H1 (cell line): ENCODE measurements around the gene ENOPH1. TPM values are rescaled to one million over a fixed set of nuclear protein-coding genes. Genes with fewer than 3 reads are reported as not detected.

Source experiments
- CTCF ChIA-PET: fragments of 300-600 bp; sonication (Branson Sonifier 250); formaldehyde crosslinking; loops from one replicate; lab custom pipeline; 2021; ENCODE audit not compliant: partially characterized antibody; lab: Charles Lee
- POLR2A ChIA-PET: fragments of 300-600 bp; sonication (Branson Sonifier 250); formaldehyde crosslinking; loops from one replicate; lab custom pipeline; 2021; ENCODE audit warnings: inconsistent platforms; ENCODE audit not compliant: partially characterized antibody; lab: Charles Lee
- DNase-seq, 2 experiments: peaks; one replicate each; pipeline versions ENCODE4 v3.0.0 to v3.0.0-alpha.2; 2010 to 2022; ENCODE audit warnings: low spot score in 2 of 2, low read depth in 1 of 2, mixed read lengths in 1 of 2
- FAIRE-seq: peaks from 2 replicates; lab custom pipeline; 2011; peaks lifted over from hg19 to GRCh38; lab: Jason Lieb, UNC
- H2AFZ ChIP-seq: 2 replicates; pipeline ENCODE4 v1.8.1; 2012; ENCODE audit warnings: low read length, inconsistent platforms
- H2AK5ac ChIP-seq: 2 replicates; pipeline ENCODE4 v1.6.1; 2013; ENCODE audit warnings: low read depth, low read length
- H2BK120ac ChIP-seq: replicated peaks from 2 replicates; pipeline ENCODE3; 2013; ENCODE audit warnings: low read depth, low read length, inconsistent platforms
- H2BK12ac ChIP-seq: 2 replicates; pipeline ENCODE4 v1.6.1; 2013; ENCODE audit warnings: low read depth, low read length
- H2BK15ac ChIP-seq: 2 replicates; pipeline ENCODE4 v1.6.1; 2013; ENCODE audit warnings: low read length
- H2BK20ac ChIP-seq: 2 replicates; pipeline ENCODE4 v1.6.1; 2013; ENCODE audit warnings: low read length
- H2BK5ac ChIP-seq: 2 replicates; pipeline ENCODE4 v1.6.1; 2013; ENCODE audit warnings: low read depth, low read length
- H3K14ac ChIP-seq: 2 replicates; pipeline ENCODE4 v1.6.1; 2013; ENCODE audit warnings: inconsistent platforms; ENCODE audit not compliant: insufficient read length
- H3K18ac ChIP-seq: 2 replicates; pipeline ENCODE4 v1.6.1; 2013; ENCODE audit warnings: low read length; ENCODE audit errors: extremely low read depth
- H3K23ac ChIP-seq: 2 replicates; pipeline ENCODE4 v1.6.1; 2013; ENCODE audit warnings: inconsistent platforms; ENCODE audit not compliant: insufficient read length
- H3K23me2 ChIP-seq: 2 replicates; pipeline ENCODE4 v1.6.1; 2013; ENCODE audit warnings: low read depth, low read length
- H3K27ac ChIP-seq: 2 replicates; pipeline ENCODE4 v1.6.1; 2011; ENCODE audit warnings: low read depth, low read length, inconsistent platforms
- H3K27me3 ChIP-seq, 4 experiments: replicated peaks in 1 of 4; 1 replicate in 1 of 4; 2 replicates in 3 of 4; pipeline versions ENCODE4 v1.6.1 to v1.8.1; 2011 to 2013; ENCODE audit warnings: low read length in 3 of 4, mild to moderate bottlenecking in 3 of 4, inconsistent platforms in 2 of 4, mixed read lengths in 2 of 4, moderate library complexity in 1 of 4; ENCODE audit not compliant: control insufficient read depth in 3 of 4, insufficient read depth in 3 of 4; ENCODE audit errors: extremely low read depth in 1 of 4
- H3K36me3 ChIP-seq, 4 experiments: 2 replicates each; pipeline versions ENCODE4 v1.6.1 to v1.8.1; 2011 to 2013; ENCODE audit warnings: mild to moderate bottlenecking in 4 of 4, low read length in 3 of 4, moderate library complexity in 2 of 4, control low read depth in 1 of 4, inconsistent platforms in 1 of 4; ENCODE audit not compliant: insufficient read depth in 4 of 4, control insufficient read depth in 2 of 4
- H3K4ac ChIP-seq: replicated peaks from 2 replicates; pipeline ENCODE3; 2013; ENCODE audit warnings: low read length, low read depth, mixed read lengths, inconsistent platforms; ENCODE audit not compliant: insufficient read length
- H3K4me1 ChIP-seq, 4 experiments: replicated peaks in 1 of 4; 1 replicate in 1 of 4; 2 replicates in 3 of 4; pipeline versions ENCODE4 v1.6.1 to v1.8.1; 2011 to 2013; ENCODE audit warnings: low read length in 3 of 4, inconsistent platforms in 2 of 4, mixed read lengths in 1 of 4; ENCODE audit not compliant: insufficient read depth in 4 of 4, control insufficient read depth in 3 of 4
- H3K4me2 ChIP-seq, 2 experiments: 2 replicates each; pipeline versions ENCODE4 v1.6.1 to v1.8.1; 2011 to 2013; ENCODE audit warnings: low read depth in 2 of 2, low read length in 2 of 2, control low read depth in 1 of 2, inconsistent platforms in 1 of 2, mild to moderate bottlenecking in 1 of 2; ENCODE audit not compliant: insufficient read depth in 1 of 2
- H3K4me3 ChIP-seq, 4 experiments: fragments of 200-600, 300-600 bp in 1 of 4; sonication (generic), shearing (Covaris generic), sonication (Bioruptor Twin) in 1 of 4; 2 replicates each; pipeline versions ENCODE4 v1.5.1 to v1.8.1; 2011 to 2016; ENCODE audit warnings: low read length in 4 of 4, low read depth in 3 of 4, control low read depth in 2 of 4, inconsistent platforms in 2 of 4, mild to moderate bottlenecking in 2 of 4, mixed read lengths in 1 of 4, moderate library complexity in 1 of 4; ENCODE audit not compliant: insufficient read depth in 2 of 4; ENCODE audit errors: extremely low read depth in 1 of 4
- H3K56ac ChIP-seq: replicated peaks from 2 replicates; pipeline ENCODE3; 2013; ENCODE audit warnings: low read depth, mild to moderate bottlenecking, mixed read lengths, low read length, inconsistent platforms; ENCODE audit not compliant: insufficient read length
- H3K79me1 ChIP-seq: 2 replicates; pipeline ENCODE4 v1.6.1; 2013; ENCODE audit warnings: low read depth, low read length, control low read depth
- H3K79me2 ChIP-seq, 2 experiments: 2 replicates each; pipeline versions ENCODE4 v1.6.1 to v1.8.1; 2012 to 2013; ENCODE audit warnings: low read length in 2 of 2, mild to moderate bottlenecking in 2 of 2, inconsistent platforms in 1 of 2; ENCODE audit not compliant: insufficient read depth in 2 of 2, control insufficient read depth in 1 of 2
- H3K9ac ChIP-seq, 4 experiments: replicated peaks in 1 of 4; 1 replicate in 1 of 4; 2 replicates in 3 of 4; pipeline versions ENCODE4 v1.6.1 to v1.8.1; 2011 to 2013; ENCODE audit warnings: low read depth in 3 of 4, low read length in 3 of 4, control low read depth in 2 of 4, mild to moderate bottlenecking in 2 of 4, moderate library complexity in 2 of 4, inconsistent platforms in 1 of 4; ENCODE audit errors: extremely low read depth in 1 of 4
- H3K9me3 ChIP-seq, 2 experiments: 2 replicates each; pipeline versions ENCODE4 v1.6.1 to v1.8.1; 2012 to 2013; ENCODE audit warnings: mild to moderate bottlenecking in 2 of 2, moderate library complexity in 2 of 2, control low read depth in 1 of 2, inconsistent platforms in 1 of 2, low read depth in 1 of 2, low read length in 1 of 2, mixed read lengths in 1 of 2; ENCODE audit not compliant: insufficient read depth in 2 of 2
- H4K20me1 ChIP-seq, 2 experiments: replicated peaks in 1 of 2; 2 replicates each; pipeline versions ENCODE3 to v1.8.1; 2011 to 2013; ENCODE audit warnings: inconsistent platforms in 2 of 2, low read length in 2 of 2, mild to moderate bottlenecking in 1 of 2; ENCODE audit not compliant: insufficient read depth in 2 of 2, control insufficient read depth in 1 of 2
- H4K5ac ChIP-seq: 2 replicates; pipeline ENCODE4 v1.6.1; 2013; ENCODE audit warnings: low read length, low read depth, mixed read lengths, inconsistent platforms; ENCODE audit not compliant: insufficient read length
- H4K8ac ChIP-seq: 2 replicates; pipeline ENCODE4 v1.8.0; 2013; ENCODE audit warnings: mild to moderate bottlenecking, moderate library complexity, low read length, inconsistent platforms; ENCODE audit not compliant: insufficient read depth; ENCODE audit errors: extremely low read depth
- H4K91ac ChIP-seq: replicated peaks from 2 replicates; pipeline ENCODE3; 2013; ENCODE audit warnings: low read length, mixed read lengths, inconsistent platforms; ENCODE audit not compliant: insufficient read length
- BACH1 ChIP-seq: IDR thresholded peaks from 2 replicates; pipeline ENCODE4 v1.6.1; 2012; ENCODE audit warnings: low read length, improper control_type of control experiment
- CBX8 ChIP-seq: fragments of 300-800, 300-1000 bp; sonication (generic); IDR thresholded peaks from 2 replicates; pipeline ENCODE4 v1.7.1; 2016; ENCODE audit warnings: low read depth, low read length, borderline replicate concordance
- CEBPB ChIP-seq: IDR thresholded peaks from 2 replicates; pipeline ENCODE4 v1.6.1; 2012; ENCODE audit warnings: low read depth, low read length
- CHD2 ChIP-seq: IDR thresholded peaks from 2 replicates; pipeline ENCODE4 v1.6.1; 2012; ENCODE audit warnings: low read length, improper control_type of control experiment
- CREB1 ChIP-seq: IDR thresholded peaks from 2 replicates; pipeline ENCODE4 v1.6.1; 2012; ENCODE audit warnings: inconsistent platforms
- CTBP2 ChIP-seq: IDR thresholded peaks from 2 replicates; pipeline ENCODE4 v1.7.0; 2011; ENCODE audit warnings: borderline replicate concordance, mild to moderate bottlenecking, moderate library complexity, mixed read lengths, low read length; ENCODE audit not compliant: insufficient read depth, insufficient read length
- GTF2F1 ChIP-seq: IDR thresholded peaks from 2 replicates; pipeline ENCODE4 v1.6.1; 2012; ENCODE audit warnings: low read depth, low read length, improper control_type of control experiment, borderline replicate concordance
- RFX5 ChIP-seq: IDR thresholded peaks from 2 replicates; pipeline ENCODE4 v1.6.1; 2011; ENCODE audit warnings: low read depth, low read length, improper control_type of control experiment, borderline replicate concordance
- SP1 ChIP-seq: IDR thresholded peaks from 2 replicates; pipeline ENCODE4 v1.6.1; 2011; ENCODE audit warnings: low read depth, low read length
- SRF ChIP-seq: IDR thresholded peaks from 2 replicates; pipeline ENCODE4 v1.6.1; 2011; ENCODE audit warnings: mild to moderate bottlenecking, low read depth, low read length, moderate library complexity
- TAF1 ChIP-seq: IDR thresholded peaks from 2 replicates; pipeline ENCODE4 v1.6.1; 2011; ENCODE audit warnings: mild to moderate bottlenecking, low read depth, low read length
- WGBS, 2 experiments: shearing (Covaris generic) in 1 of 2; methylation state at CpG; one replicate each; pipeline versions ENCODE4 v1.1.6 to v1.1.7; 2013 to 2015; ENCODE audit warnings: low lambda C conversion rate in 2 of 2, mixed read lengths in 2 of 2, inconsistent platforms in 1 of 2, low coverage in 1 of 2, missing lambda C conversion rate in 1 of 2; ENCODE audit not compliant: insufficient replicate concordance in 2 of 2, insufficient coverage in 1 of 2, insufficient read length in 1 of 2; ENCODE audit errors: extremely low coverage in 1 of 2, missing lambda C conversion rate in 1 of 2; 5-methylcytosine and 5-hydroxymethylcytosine counted together
- polyA plus RNA-seq, 7 experiments: library from polyadenylated mRNA; depleted of rRNA in 3 of 7; stranded (reverse) in 5 of 7; unstranded in 2 of 7; fragments of >200 nt in 5 of 7; fragments of 200-250 nt in 2 of 7; gene quantifications; 1 replicate in 5 of 7; 2 replicates in 1 of 7; 4 replicates in 1 of 7; pipeline versions ENCODE4 v1.2.1 to v1.2.3, GENCODE V29; 2011 to 2013; ENCODE audit warnings: missing spikeins in 2 of 7, mixed read lengths in 2 of 7
- total RNA-seq: library from RNA; stranded (reverse); fragmentation: NEBNext Ultra II Directional; extraction: Animal tissue kit (Norgen Biotek cat#: 25700); gene quantifications from 2 replicates; pipeline ENCODE4 v1.2.1, GENCODE V29; 2021
- TF ChIP-seq, protein P1 (sequence below), 3 experiments: IDR thresholded peaks; 1 replicate in 2 of 3; 2 replicates in 1 of 3; pipeline versions ENCODE4 v1.5.1 to v1.6.1; 2011; ENCODE audit warnings: low read length in 3 of 3, mild to moderate bottlenecking in 3 of 3, inconsistent platforms in 2 of 3, low read depth in 1 of 3, moderate library complexity in 1 of 3; ENCODE audit not compliant: insufficient read depth in 1 of 3; ENCODE audit errors: control extremely low read depth in 1 of 3

The ENOPH1 gene
- total and polyA plus RNA-seq, 2 of the 8 experiments (the other 6 are each of a cell fraction or from before 2014, with no cell fraction given): 25.1 to 89.3 TPM

- Histone ChIP-seq H4K20me1 (peaks cover 28 to 38% of the 10 kb centered on the region in 2 experiments), H4K5ac (no peak overlapping the region)
Observed at GRCh38 chr4:82432596-82432995, 2.2 kb downstream of the ENOPH1 start.

More at GRCh38 chr4:82432596-82432995, 2.2 kb downstream of the ENOPH1 start:
- Histone ChIP-seq H2BK15ac (no peak overlapping the region), H3K14ac (no peak overlapping the region), H3K23me2 (peaks cover 3% of the 10 kb centered on the region), H3K79me2 (peaks cover 84 to 93% of the 10 kb centered on the region in 2 experiments), H3K4me2 (peak overlapping the region; percentile 40 to 80), H3K23ac (no peak overlapping the region), H3K27me3 (no peaks in the 10 kb centered on the region), H2BK5ac (no peak overlapping the region), H3K9ac (no peak overlapping the region), H3K4ac (no peak overlapping the region), H2AK5ac (no peak overlapping the region), H2BK12ac (no peak overlapping the region), H2AFZ (no peak overlapping the region), H3K9me3 (no peaks in the 10 kb centered on the region), H3K27ac (no peak overlapping the region), H4K8ac (no peak overlapping the region), H2BK120ac (no peak overlapping the region), H2BK20ac (no peak overlapping the region), H3K79me1 (peaks cover 3% of the 10 kb centered on the region; the same call in 1 of the 2 replicates), H3K36me3 (peaks cover 6 to 21% (median 9%) of the 10 kb centered on the region in 4 experiments), H4K91ac (no peak overlapping the region), H3K4me3 (peak overlapping the region in 1 of 4 experiments; percentile 35; a peak in 2 of 8 replicates), H3K56ac (no peak overlapping the region), H3K4me1 (peaks cover 0 to 5% (median under 1%) of the 10 kb centered on the region in 4 experiments; a peak in 2 of 7 replicates), H3K18ac (no peak overlapping the region)
- WGBS, 2 experiments: 85% methylated on average over 18 of the region's 18 CpGs; no CpG with 5 or more reads in 1 of the 2 experiments
- TF ChIP-seq BACH1: no peak
- no peak for TF ChIP-seq CHD2
- TF ChIP-seq, protein P1, sequence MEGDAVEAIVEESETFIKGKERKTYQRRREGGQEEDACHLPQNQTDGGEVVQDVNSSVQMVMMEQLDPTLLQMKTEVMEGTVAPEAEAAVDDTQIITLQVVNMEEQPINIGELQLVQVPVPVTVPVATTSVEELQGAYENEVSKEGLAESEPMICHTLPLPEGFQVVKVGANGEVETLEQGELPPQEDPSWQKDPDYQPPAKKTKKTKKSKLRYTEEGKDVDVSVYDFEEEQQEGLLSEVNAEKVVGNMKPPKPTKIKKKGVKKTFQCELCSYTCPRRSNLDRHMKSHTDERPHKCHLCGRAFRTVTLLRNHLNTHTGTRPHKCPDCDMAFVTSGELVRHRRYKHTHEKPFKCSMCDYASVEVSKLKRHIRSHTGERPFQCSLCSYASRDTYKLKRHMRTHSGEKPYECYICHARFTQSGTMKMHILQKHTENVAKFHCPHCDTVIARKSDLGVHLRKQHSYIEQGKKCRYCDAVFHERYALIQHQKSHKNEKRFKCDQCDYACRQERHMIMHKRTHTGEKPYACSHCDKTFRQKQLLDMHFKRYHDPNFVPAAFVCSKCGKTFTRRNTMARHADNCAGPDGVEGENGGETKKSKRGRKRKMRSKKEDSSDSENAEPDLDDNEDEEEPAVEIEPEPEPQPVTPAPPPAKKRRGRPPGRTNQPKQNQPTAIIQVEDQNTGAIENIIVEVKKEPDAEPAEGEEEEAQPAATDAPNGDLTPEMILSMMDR (IDR thresholded peaks at IDR 0.05; ENCODE audit: control extremely low read depth in 1 of 3, insufficient read depth in 1 of 3, low read depth in 1 of 3, low read length in 3 of 3): no peak
- no peak for TF ChIP-seq CREB1
- no peak for TF ChIP-seq CEBPB
- no peak for TF ChIP-seq CTBP2
- no peak for TF ChIP-seq SP1
- no peak for TF ChIP-seq SRF
- TF ChIP-seq TAF1: no peak
- TF ChIP-seq CBX8: no peak
- TF ChIP-seq GTF2F1: no peak
- TF ChIP-seq RFX5: no peak
- FAIRE-seq (no peak), DNase-seq (no peak)
- CTCF ChIA-PET: no interaction called here
- POLR2A ChIA-PET: interaction anchor here (0.6 to 7.3 kb wide), 6 partner anchors 8 to 128 kb away, joined by 3 to 126 read pairs (median 14); no protein-coding TSS in a partner anchor
